Tibial nerve (tissue), 4 donors: ENCODE data around the gene SMIM38.

ENCODE experiments used
- CTCF ChIP-seq, 5 experiments: fragments of 200-600 bp in 3 of 5; fragments of 450-650 bp in 2 of 5; sonication (generic) in 3 of 5; IDR thresholded peaks; one replicate each; pipeline ENCODE4 v1.5.1; 2016 to 2019; ENCODE audit warnings: antibody characterized with exemption in 5 of 5, mild to moderate bottlenecking in 3 of 5, moderate library complexity in 2 of 5
- EP300 ChIP-seq, 2 donors: sonication (generic); formaldehyde crosslinking; IDR thresholded peaks; one replicate each; pipeline ENCODE4 v1.6.1; 2017; ENCODE audit warnings: antibody characterized with exemption in 2 of 2, mild to moderate bottlenecking in 1 of 2
- POLR2A ChIP-seq, 2 donors: fragments of 450-650 bp; IDR thresholded peaks; one replicate each; pipeline ENCODE4 v1.6.1; 2017; ENCODE audit warnings: antibody characterized with exemption in 2 of 2, mild to moderate bottlenecking in 2 of 2, moderate library complexity in 2 of 2

GRCh38 chr11:69163842-69164241, 8.1 kb downstream of the SMIM38 start:
- TF ChIP-seq CTCF (IDR thresholded peaks at IDR 0.05) (no peak), POLR2A (IDR thresholded peaks at IDR 0.05) (no peak), EP300 (IDR thresholded peaks at IDR 0.05) (no peak)
